Measurements from ENCODE around the gene TP53BP1. TPM values are rescaled to one million over a fixed set of nuclear protein-coding genes. Genes with fewer than 3 reads are reported as not detected.

The TP53BP1 gene
- total and polyA plus RNA-seq, 2 of the 13 experiments (the other 11 are each of a cell fraction or from before 2014, with no cell fraction given): 17.1 to 17.4 TPM

GRCh38 chr15:43370310-43370974 lies 122.5 kb downstream of the TP53BP1 start:
- peak; percentile 27 for DNase-seq (ENCODE audit: low spot score)
- Histone ChIP-seq H3K4me3 (replicated peaks in 1 of 3; ENCODE audit: insufficient read depth in 1 of 3, low read depth in 2 of 3, low read length in 3 of 3) (peak overlapping the region; percentile 86 to 98 (median 91)), H3K4me1 (ENCODE audit: insufficient read depth, low read length) (peaks cover 54% of the 10 kb centered on the region), H3K27me3 (ENCODE audit: control insufficient read depth in 1 of 2, insufficient read depth in 2 of 2, low read length in 2 of 2) (no peaks in the 10 kb centered on the region; a peak in 1 of 5 replicates), H3K36me3 (replicated peaks in 1 of 2; ENCODE audit: control insufficient read depth in 1 of 2, insufficient read depth in 2 of 2, low read length in 2 of 2) (peaks cover 0 to 19% of the 10 kb centered on the region in 2 experiments; a peak in 3 of 5 replicates), H4K20me1 (ENCODE audit: insufficient read depth, low read length) (peaks cover 9% of the 10 kb centered on the region; the same call in 1 of the 2 replicates), H3K9ac (ENCODE audit: insufficient read depth, low read depth, low read length) (peak overlapping the region; percentile 90), H3K27ac (ENCODE audit: extremely low read length, insufficient read depth, low read length) (peak overlapping the region; percentile 94), H2AFZ (ENCODE audit: low read length) (peak overlapping the region; percentile 67), H3K79me2 (ENCODE audit: insufficient read depth, low read length) (peaks cover 42% of the 10 kb centered on the region), H3K9me3 (ENCODE audit: low read length) (no peaks in the 10 kb centered on the region), H3K4me2 (ENCODE audit: low read depth, low read length) (peak overlapping the region; percentile 98)
- peak; percentile 52 for FAIRE-seq
- CTCF ChIA-PET (ENCODE audit: low intra/inter-chr PET ratio, low total read pairs): no interaction called here
- intact Hi-C loops (cut with micrococcal nuclease; ENCODE audit: unreplicated experiment) (no loop called here), in situ Hi-C loops (cut with HindIII; ENCODE audit: extremely low pct_ligation_motif_present, low pct_unique_long_range_greater_than_20kb) (no loop called here)
- WGBS (ENCODE audit: low lambda C conversion rate): 3% methylated on average over 10 of the region's 45 CpGs
- peak; percentile 78 for ATAC-seq
- BruUV-seq (replicated peaks): no TSS peak
- POLR2A ChIA-PET: interaction anchor here (0.8 to 1.8 kb wide), 7 partner anchors 9 to 407 kb away, joined by 3 to 16 read pairs (median 3); no protein-coding TSS in a partner anchor
- TF ChIP-seq ISX (CRISPR knock-in tag; conservative IDR thresholded peaks at IDR 0.05): no peak
- no peak for TF ChIP-seq SKI (IDR thresholded peaks at IDR 0.05; ENCODE audit: partially characterized antibody)
- TF ChIP-seq, protein P1, sequence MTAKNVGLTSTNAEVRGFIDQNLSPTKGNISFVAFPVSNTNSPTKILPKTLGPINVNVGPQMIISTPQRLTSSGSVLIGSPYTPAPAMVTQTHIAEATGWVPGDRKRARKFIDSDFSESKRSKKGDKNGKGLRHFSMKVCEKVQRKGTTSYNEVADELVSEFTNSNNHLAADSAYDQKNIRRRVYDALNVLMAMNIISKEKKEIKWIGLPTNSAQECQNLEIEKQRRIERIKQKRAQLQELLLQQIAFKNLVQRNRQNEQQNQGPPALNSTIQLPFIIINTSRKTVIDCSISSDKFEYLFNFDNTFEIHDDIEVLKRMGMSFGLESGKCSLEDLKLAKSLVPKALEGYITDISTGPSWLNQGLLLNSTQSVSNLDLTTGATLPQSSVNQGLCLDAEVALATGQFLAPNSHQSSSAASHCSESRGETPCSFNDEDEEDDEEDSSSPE (CRISPR knock-in tag; IDR thresholded peaks at IDR 0.05): peak; percentile 8; the same call in 1 of the 2 replicates
- no peak for TF ChIP-seq HNF4G (IDR thresholded peaks at IDR 0.05; ENCODE audit: borderline replicate concordance, low read depth, low read length)
- TF ChIP-seq HNF4G (CRISPR knock-in tag; IDR thresholded peaks at IDR 0.05; ENCODE audit: borderline replicate concordance, low read depth): no peak
- 0 out of 2 replicates have a peak, but pooled peaks have one; percentile 23 for TF ChIP-seq MEF2D (CRISPR knock-in tag; IDR thresholded peaks at IDR 0.05)
- 0 out of 2 replicates have a peak, but pooled peaks have one; percentile 45 for TF ChIP-seq ZNF451 (CRISPR knock-in tag; IDR thresholded peaks at IDR 0.05)
- no peak; the same call in 1 of the 2 replicates for TF ChIP-seq ZNF343 (CRISPR knock-in tag; IDR thresholded peaks at IDR 0.05)
- TF ChIP-seq SALL1 (CRISPR knock-in tag; IDR thresholded peaks at IDR 0.05): no peak
- no peak for TF ChIP-seq REL (CRISPR knock-in tag; conservative IDR thresholded peaks at IDR 0.05)
- TF ChIP-seq ZNF484 (CRISPR knock-in tag; IDR thresholded peaks at IDR 0.05; ENCODE audit: borderline replicate concordance, low read depth): no peak
- no peak for TF ChIP-seq NBN (conservative IDR thresholded peaks at IDR 0.05)
- no peak for TF ChIP-seq HOXA5 (CRISPR knock-in tag; IDR thresholded peaks at IDR 0.05)
- no peak for TF ChIP-seq ZNF720 (CRISPR knock-in tag; IDR thresholded peaks at IDR 0.05)
- no peak for TF ChIP-seq ZNF292 (CRISPR knock-in tag; IDR thresholded peaks at IDR 0.05; ENCODE audit: borderline replicate concordance, low read depth)
- TF ChIP-seq REPIN1 (CRISPR knock-in tag; IDR thresholded peaks at IDR 0.05; ENCODE audit: borderline replicate concordance, low read depth): no peak
- no peak for TF ChIP-seq TBL1XR1 (IDR thresholded peaks at IDR 0.05; ENCODE audit: borderline replicate concordance, low read length, partially characterized antibody)
- TF ChIP-seq PHB2 (IDR thresholded peaks at IDR 0.05; ENCODE audit: partially characterized antibody): no peak
- TF ChIP-seq BRD4 (CRISPR knock-in tag; IDR thresholded peaks at IDR 0.05): no peak
- TF ChIP-seq ASH2L (IDR thresholded peaks at IDR 0.05; ENCODE audit: insufficient read length, low read depth, low read length): peak; percentile 60
- peak; percentile 7; the same call in 1 of the 2 replicates for TF ChIP-seq ZFP82 (CRISPR knock-in tag; IDR thresholded peaks at IDR 0.05; ENCODE audit: borderline replicate concordance)
- TF ChIP-seq MZF1 (CRISPR knock-in tag; IDR thresholded peaks at IDR 0.05; ENCODE audit: borderline replicate concordance): no peak
- TF ChIP-seq, protein P2, sequence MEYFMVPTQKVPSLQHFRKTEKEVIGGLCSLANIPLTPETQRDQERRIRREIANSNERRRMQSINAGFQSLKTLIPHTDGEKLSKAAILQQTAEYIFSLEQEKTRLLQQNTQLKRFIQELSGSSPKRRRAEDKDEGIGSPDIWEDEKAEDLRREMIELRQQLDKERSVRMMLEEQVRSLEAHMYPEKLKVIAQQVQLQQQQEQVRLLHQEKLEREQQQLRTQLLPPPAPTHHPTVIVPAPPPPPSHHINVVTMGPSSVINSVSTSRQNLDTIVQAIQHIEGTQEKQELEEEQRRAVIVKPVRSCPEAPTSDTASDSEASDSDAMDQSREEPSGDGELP (IDR thresholded peaks at IDR 0.05; ENCODE audit: borderline replicate concordance, low read depth): peak; percentile 83; the same call in 1 of the 2 replicates
- peak; percentile 30 for TF ChIP-seq SRSF1 (optimal IDR thresholded peaks at IDR 0.05; ENCODE audit: low read depth, low read length)

Data from HepG2 (cell line).